Measurements from ENCODE around the gene HOXC10. TPM values are rescaled to one million over a fixed set of nuclear protein-coding genes. Genes with fewer than 3 reads are reported as not detected.

The HOXC10 gene
- total RNA-seq, result not detected

DNA sequence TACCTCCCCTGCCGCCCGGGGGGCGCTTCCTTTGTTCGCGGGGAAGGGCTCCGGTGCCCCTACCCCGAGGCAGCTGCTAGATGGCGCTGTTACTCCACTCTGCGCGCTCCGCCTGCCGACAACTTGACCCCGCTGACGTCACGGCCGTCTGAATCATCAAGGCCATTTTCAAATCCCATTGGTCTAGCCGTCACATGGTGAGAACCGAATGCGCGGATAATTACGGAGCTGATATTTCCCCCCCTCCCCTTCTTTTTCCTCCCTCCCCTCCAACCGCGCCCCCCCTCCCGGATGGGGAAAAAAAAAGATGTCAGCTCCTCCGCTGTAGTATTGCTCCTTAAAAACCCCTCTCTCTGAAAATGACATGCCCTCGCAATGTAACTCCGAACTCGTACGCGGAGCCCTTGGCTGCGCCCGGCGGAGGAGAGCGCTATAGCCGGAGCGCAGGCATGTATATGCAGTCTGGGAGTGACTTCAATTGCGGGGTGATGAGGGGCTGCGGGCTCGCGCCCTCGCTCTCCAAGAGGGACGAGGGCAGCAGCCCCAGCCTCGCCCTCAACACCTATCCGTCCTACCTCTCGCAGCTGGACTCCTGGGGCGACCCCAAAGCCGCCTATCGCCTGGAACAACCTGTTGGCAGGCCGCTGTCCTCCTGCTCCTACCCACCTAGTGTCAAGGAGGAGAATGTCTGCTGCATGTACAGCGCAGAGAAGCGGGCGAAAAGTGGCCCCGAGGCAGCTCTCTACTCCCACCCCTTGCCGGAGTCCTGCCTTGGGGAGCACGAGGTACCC, at the start of gene HOXC10:
Gene HOXC10, plus strand, starts transcription at position 246 of the 791 bp plus-strand sequence. Its CDS starts 114 bp downstream, at position 360.

GRCh38 chr12:53938326-53939140, 46.4 kb upstream of the HOXC10 start, which contains the start of gene HOXC13:
TSS of gene HOXC13 (plus strand) at chr12:53938831. CDS start at chr12:53938907, 76 bp downstream.

DNA sequence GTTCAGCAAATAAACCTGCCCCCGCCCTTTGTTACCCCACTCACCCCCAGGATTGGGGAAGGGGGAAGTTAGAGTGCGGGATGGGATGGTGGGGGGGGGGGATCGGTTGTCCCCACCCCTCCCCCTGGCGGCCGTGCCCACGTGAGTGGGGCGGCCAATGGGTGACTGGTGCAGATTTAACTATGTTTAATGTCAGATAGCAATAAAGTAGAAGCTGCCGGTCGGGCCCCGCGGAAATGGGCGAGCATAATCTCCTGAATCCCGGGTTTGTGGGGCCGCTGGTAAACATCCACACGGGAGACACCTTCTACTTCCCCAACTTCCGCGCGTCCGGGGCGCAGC, 30.3 kb upstream of the HOXC10 start, which contains the start of gene HOXC12:
Gene HOXC12, plus strand, starts transcription at position 210 of the 342 bp plus-strand sequence. Its CDS starts 27 bp downstream, at position 237.

GRCh38 chr12:53972722-53973235, 12.2 kb upstream of the HOXC10 start, which contains the start of gene HOXC11:
TSS of gene HOXC11 (plus strand) at chr12:53973126. CDS start at chr12:53973242, 116 bp downstream.

GRCh38 chr12:53974084-53975063, 10.6 kb upstream of the HOXC10 start, which contains the start of gene HOTAIR:
TSS of gene HOTAIR (minus strand) at chr12:53974954.

DNA sequence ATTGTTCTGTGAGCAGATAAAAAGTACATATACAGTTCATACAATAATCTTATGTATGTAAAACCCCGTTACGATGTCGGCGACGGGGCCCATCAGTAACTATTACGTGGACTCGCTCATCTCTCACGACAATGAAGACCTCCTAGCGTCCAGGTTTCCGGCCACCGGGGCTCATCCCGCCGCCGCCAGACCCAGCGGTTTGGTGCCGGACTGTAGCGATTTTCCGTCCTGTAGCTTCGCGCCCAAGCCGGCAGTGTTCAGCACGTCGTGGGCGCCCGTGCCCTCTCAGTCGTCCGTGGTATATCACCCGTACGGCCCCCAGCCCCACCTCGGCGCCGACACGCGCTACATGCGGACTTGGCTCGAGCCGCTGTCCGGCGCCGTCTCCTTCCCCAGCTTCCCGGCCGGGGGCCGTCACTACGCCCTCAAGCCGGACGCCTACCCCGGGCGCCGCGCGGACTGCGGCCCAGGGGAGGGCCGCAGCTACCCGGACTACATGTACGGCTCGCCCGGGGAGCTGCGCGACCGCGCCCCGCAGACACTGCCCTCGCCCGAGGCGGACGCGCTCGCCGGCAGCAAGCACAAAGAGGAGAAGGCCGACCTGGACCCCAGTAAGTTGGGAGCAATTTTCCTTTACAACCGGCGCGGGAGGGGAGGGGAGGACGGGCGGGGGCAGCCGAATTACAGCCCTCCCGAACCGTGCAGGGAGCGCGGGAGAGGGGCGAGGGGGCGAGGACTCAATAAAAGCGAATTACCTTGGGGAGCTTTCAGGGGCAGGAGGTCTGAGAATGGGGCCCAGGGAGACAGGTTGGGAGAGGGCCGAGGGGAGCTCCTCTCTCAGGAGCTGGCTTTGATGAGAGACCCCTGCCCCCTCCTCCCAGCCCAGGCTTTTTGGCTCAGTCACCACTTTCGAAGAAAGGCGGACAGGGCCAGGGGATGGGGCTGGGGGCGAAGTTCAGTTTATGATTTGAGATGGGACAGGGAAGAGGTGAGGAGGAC, 15.5 kb downstream of the HOXC10 start, which contains the start of gene HOXC9:
Gene HOXC9, plus strand, starts transcription at position 46 of the 999 bp plus-strand sequence. Its CDS starts 28 bp downstream, at position 74.

GRCh38 chr12:54028314-54029201, 43.6 kb downstream of the HOXC10 start, which contains the start of gene HOXC6:
TSS of gene HOXC6 (plus strand) at chr12:54028440. CDS start at chr12:54028522, 82 bp downstream.

DNA sequence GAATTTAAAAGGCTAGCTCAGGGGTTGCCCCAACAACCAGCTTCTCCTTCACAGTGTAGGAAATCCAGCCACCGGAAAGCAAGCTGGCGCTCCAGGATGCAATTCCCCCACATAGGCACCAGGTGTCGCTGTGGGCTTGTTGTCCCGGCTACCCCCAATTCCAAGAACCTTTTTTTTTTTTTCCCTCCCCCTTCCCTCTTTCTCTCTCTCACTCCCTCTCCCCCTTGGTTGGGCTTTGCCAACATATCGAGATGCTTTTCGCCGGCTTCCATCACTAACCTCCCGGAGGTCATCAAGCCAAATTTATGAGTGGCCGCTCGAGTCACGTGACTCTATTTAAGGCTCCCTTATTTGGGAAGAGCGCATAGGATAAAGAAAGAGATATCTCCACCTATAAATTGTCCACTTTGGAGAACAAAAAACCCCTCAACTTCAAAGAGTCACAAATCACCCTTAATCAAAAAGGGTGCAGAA, 47.7 kb downstream of the HOXC10 start, which contains the start of gene HOXC5:
Gene HOXC5, plus strand, starts transcription at position 424 of the 474 bp plus-strand sequence. CDS start 73 bp downstream, outside the sequence.

Other genes starting within 250 kb of the HOXC10 start
- not detected for gene CISTR, start 233.2 kb upstream of the HOXC10 start, total RNA-seq
- gene HOXC13, start 46.3 kb upstream of the HOXC10 start, total RNA-seq, result not detected
- not detected for gene HOXC12, start 30.2 kb upstream of the HOXC10 start, total RNA-seq
- gene HOXC11, start 12.0 kb upstream of the HOXC10 start, total RNA-seq, result not detected
- gene HOTAIR, start 10.2 kb upstream of the HOXC10 start, total RNA-seq, result not detected
- gene HOXC9, start 15.0 kb downstream of the HOXC10 start, total RNA-seq, result not detected
- gene HOXC8, start 23.8 kb downstream of the HOXC10 start, total RNA-seq, result not detected
- not detected for gene HOXC6, start 43.3 kb downstream of the HOXC10 start, total RNA-seq
- not detected for gene HOXC5, start 47.9 kb downstream of the HOXC10 start, total RNA-seq
- gene HOXC4, start 68.7 kb downstream of the HOXC10 start, total RNA-seq, result not detected
- 35.5 TPM for gene SMUG1, start 203.8 kb downstream of the HOXC10 start, total RNA-seq